GM04503 (cell line): Measurements from ENCODE around the gene MEAF6.

Experiments used
- DNase-seq: peaks from one replicate; pipeline ENCODE4 v3.0.0-alpha.2; 2012; ENCODE audit warnings: low read depth

Gene MEAF6

DNA sequence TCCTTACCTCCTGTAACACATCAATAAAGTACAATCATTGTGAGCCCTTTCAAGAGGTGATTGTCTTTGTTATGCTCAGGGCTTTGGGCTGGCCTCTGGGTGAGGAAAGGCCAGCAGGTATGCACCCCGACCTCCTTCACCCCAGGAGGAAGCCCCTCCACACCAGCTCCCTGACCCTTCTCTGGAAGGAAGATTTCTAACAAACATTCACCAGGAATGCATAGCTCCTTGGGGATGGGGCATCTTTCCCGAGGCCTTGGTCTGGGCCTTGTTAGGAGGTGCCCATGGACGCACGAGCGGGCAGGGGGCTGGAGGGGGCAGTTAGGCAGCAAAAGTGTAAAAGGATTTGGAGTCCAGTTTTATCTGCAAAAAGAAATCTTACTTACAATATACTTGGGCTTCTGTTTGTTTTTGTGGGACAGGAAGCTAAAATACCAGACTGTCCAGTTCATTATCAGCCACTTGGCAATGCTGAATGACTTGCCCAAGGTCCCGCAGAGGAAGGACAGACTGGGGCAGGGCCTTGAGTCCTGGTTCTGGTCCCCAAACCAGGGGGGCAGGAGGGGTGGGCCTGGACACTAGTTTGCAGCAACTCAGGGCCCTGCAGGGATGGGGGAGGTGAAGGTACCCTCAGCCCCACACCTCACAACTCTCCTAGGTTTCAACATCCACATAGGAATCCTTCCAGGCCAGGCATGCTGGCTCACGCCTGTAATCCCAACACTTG is 30.1 kb downstream of the MEAF6 start:
- no peak for DNase-seq

DNA sequence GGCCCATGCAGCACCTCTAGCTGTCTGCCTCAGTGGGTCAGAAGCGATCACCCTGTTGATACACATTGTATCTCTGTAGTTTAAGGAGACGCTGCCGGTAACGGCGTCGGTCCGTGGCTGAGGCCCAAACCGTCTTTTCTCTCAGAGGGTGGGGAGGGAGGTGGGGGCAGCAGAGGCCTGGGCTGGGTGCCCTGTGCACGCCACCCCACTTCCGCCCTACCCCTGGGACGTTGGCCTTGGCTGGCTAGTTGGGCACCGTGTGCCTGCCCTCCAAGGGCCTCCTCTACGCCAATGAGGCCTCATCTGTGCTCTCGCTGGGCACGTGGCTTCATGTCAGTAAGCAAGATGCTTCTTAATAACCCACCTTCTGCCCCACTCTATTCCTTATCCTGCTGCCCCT is 30.8 kb downstream of the MEAF6 start:
- DNase-seq: no peak

DNA sequence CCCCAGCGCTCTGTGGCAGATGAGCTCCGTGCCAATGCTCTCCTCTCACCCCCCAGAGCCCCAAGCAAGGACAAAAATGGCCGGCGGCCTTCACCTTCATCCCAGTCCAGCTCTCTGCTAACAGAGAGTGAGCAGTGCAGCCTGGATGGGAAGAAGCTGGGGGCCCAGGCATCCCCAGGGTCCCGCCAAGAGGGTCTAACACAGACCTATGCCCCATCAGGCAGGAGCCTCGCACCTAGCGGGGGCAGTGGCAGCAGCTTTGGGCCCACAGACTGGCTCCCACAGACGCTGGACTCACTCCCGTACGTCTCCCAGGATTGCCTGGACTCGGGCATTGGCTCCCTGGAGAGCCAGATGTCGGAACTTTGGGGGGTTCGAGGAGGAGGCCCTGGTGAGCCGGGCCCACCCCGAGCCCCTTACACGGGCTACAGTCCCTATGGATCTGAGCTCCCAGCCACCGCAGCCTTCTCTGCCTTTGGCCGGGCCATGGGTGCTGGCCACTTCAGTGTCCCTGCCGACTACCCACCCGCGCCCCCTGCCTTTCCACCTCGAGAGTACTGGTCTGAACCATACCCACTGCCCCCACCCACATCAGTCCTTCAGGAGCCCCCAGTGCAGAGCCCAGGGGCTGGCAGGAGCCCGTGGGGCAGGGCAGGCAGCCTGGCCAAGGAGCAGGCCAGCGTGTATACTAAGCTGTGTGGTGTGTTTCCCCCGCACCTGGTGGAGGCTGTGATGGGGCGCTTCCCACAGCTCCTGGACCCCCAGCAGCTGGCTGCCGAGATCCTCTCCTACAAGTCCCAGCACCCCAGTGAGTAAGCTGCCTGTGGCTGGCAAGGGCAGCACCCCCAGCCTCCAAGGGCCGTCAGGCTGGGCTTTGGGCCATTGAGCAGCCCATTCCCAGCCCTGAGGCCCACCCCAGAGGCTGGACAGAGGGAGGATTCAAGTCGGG is 31.5 kb downstream of the MEAF6 start:
- DNase-seq: no peak

DNA sequence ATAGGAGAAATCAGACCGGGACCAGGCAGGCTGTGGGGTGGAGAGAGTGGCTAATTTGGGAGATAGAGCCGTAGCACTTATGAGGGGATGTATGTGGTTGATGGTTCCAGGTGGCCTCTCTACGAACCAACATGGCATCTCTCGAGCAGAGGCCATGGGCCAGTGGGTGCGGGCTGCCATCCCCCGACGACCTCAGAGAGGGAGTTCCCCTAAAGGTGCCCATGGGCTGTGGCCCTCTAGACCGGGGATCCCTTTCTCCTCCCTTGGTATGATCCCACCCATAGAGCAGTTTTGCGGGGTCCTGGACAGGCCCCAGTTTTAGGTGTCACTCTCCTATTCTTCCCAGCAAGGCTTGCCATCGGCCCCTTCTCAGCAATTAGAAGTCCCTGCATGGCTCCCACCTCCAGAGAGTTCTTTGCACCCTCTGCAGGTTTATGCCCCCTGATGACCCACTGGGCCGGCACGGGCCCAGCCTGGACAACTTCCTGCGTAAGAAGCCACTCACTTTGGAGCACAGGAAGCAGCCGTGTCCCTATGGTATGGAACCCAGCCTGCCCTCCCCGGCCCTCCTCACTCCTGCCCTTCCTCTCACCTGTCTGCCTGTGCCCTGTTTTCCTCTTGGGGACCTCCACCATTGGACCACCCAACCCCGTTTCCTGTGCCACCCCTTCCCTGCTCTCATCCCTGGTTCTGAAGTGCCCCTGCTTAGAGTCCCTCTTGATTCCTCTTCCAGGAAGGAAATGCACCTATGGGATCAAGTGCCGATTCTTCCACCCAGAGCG is 32.4 kb downstream of the MEAF6 start:
- no peak for DNase-seq

DNA sequence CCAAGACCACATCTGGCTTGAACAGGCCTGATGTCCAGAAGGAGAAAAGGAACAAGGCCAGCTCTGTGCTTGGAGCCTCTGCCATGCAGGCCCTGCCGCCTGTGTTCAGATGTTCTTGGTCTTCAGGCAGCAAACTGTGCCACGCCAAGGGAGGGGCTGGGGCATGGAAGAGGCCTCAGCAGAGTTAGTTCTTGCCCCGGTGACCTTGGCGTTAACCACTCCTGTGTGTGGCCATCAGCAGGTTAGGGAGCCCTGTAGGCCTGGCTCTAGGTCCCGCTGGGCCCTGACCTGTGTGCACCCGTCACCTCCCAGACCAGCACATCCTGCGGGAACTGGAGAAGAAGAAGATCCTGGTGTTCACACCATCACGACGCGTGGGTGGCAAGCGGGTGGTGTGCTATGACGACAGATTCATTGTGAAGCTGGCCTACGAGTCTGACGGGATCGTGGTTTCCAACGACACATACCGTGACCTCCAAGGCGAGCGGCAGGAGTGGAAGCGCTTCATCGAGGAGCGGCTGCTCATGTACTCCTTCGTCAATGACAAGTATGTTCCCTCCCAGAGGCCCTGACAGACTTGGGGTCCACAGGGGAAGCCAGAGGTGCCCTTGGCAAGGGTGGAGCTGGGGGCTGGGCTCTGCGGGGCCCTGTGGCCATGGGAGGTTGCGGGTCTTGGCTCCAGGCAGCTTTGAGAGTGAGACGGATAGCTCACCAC is 33.1 kb downstream of the MEAF6 start:
- DNase-seq: no peak

DNA sequence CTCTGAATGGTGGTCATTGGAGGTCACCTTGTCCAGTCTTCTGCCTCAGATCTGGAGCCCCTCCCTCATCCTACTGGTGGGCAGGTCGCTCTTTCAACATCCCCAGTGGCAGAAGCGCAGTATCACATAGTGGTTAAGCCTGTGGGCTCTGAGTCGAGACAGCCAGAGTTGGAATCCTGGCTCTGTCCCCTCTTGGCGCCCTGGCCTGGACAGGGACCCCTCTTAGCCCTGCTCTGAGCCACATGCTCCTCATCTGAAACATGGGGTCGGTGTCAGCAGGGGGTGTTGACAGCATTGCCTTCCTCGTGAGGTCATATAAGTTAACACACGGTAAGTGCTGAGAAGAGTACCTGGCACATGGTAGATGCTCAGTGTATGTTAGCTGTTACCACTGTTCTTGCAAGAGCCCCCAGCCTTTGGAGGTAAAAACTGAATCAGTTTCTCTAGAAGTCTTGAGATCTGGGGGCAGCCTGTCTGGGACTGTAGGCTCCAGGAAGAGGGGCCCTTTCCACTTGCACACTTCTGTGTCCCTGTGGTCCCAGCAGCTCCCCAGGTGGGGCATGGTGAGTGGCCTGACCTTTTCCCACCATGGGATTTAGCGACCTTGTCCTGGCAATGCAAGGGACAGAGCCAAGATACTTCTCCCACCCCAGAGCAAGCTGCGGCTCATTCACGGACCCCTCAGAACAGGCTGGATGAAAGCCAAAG is 33.8 kb downstream of the MEAF6 start:
- DNase-seq: no peak

DNA sequence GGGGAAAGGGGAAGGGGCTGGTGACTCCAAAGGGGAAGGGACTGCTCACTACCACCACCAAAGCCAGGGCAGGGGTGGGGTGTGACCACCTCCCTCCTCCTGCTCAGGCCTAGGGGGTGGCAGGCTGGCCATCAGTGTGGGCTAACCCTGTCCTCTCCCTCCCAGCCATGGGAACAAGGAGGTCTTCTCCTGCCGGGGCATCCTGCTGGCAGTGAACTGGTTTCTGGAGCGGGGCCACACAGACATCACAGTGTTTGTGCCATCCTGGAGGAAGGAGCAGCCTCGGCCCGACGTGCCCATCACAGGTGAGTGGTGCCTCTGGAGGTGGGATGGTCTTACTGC is 34.5 kb downstream of the MEAF6 start:
- DNase-seq: no peak

DNA sequence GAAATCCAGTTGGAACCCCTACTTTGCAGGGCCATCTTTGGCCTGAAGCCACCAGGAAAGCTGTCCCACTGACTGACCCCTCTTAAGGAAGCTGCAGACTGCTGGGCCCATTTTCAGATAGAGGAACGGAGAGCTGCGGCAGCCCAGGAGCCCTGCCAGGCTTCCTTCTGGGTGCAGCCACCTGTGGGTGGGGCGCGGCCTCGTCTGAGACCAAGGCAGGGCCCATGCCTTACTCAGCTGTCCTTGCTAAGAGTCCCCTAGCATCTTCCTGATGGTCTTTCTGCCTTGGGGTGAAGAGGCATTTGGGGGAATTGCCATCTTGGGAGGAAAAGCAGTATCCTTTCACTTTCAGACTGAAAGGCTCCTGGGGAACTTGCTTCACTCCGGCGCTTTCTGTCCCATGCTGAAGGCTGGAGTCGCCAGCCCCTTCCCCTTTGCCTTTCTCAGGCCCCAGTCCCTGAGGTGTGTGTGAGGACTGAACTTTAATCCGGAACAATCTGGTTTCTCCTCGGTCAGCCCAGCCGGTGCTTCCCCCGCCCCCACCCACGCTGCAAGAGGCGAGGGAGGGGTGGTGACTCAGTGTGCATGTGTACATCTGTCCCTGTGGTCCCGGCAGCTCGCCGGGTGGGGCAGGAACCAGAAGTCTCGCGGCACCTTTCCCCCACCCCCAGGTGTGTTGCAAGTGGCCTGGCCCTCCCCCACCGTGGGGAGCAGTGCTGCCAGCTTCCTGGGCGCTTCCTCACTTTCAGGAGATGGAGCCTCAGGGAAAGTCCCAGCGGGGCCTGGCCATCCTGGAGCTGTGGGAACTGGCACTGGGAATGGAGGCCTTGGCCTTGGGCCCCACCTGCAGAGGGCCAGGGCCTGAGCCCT is 35.1 kb downstream of the MEAF6 start:
- no peak for DNase-seq

DNA sequence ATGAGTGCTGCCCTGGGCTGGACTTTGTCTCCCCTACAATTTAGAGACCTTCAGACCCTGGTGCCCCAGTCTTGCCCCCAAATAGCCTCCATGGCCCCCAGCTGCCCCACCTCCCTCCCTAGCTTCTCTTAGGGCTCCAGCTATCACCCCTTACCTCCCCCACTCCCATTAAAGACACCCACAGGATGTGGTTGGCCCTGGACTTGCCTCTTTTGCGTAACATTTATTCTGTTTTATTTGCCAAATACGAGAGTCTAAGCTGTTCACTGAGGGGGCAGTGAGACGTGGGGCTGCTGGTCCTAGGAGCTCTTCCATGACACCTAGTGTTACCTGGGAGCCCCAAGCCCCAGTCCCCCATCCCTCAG is 35.7 kb downstream of the MEAF6 start:
- no peak for DNase-seq

DNA sequence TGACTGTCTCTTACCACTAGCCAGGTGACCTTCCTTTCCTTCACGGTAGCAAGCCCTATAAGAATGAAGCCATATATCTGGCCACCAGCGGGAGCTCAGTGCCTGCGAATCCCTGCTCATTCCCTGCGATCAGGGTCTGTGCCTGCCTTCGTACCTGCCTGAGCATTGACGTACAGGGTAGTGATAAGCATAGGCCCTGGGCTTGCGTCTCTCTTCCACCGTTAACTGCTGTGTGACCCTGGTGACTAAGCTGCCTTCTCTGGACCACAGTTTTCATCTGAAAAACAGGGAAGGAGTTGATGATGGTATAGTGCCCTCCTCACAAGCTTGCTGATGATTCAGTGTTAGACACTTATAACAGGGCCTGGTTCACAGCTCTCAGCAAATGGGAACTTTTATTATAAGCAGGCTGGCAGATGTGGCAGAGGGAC is 36.1 kb downstream of the MEAF6 start:
- no peak for DNase-seq

DNA sequence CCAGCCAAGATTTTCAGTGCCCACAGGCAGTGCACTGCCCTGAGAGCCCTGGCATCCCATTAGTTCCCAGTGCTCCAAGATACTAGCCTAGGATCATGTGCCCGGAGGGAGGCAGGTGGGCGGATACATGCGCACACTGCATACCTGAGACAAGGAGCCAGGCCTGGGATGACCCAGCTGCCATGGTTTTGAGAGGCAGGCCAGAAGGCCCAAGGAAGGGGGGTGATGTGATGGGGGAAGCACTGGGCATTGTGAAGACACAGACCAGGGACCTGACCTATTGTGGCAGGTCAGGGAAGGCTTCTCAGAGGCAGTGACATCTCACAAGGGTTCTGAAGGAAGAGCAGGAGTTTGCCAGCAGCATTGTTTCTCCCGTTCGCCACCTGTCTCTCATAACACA is 36.6 kb downstream of the MEAF6 start:
- no peak for DNase-seq

DNA sequence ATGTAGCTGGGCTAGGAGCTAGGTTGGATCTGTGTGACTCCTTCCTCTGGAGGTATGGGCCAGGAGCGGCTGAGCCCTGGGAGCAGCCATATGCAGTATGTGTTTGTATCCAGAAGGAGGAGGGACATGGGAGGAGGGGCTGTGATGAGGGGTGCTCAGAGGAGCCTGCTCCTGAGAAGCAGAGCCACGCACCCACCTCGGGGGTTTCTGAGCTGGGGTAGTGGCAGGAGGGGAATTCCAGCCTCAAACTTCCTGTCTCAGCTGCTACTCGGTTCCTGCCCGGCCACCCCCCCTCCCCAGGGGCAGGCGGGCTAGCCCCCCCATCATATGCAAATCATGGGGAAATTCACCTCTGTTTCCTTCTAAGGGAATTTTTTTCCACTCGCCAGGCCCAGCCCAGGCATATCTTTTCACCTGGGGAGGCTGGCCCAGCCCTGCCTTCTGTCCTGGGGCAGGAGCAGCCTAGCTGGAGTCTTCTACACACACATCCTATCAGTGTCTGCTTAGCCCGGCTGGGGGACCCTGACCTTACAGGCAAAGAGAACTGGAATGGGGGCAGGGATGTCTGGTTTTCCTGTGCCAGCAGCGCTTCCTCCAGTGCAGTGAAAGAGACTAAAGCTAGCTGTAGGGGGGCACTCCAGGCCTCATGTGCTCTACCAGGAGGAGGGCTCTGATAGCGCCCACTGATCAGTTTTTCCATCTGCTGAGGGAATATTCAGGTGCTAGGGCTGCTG is 37.2 kb downstream of the MEAF6 start:
- DNase-seq: no peak

DNA sequence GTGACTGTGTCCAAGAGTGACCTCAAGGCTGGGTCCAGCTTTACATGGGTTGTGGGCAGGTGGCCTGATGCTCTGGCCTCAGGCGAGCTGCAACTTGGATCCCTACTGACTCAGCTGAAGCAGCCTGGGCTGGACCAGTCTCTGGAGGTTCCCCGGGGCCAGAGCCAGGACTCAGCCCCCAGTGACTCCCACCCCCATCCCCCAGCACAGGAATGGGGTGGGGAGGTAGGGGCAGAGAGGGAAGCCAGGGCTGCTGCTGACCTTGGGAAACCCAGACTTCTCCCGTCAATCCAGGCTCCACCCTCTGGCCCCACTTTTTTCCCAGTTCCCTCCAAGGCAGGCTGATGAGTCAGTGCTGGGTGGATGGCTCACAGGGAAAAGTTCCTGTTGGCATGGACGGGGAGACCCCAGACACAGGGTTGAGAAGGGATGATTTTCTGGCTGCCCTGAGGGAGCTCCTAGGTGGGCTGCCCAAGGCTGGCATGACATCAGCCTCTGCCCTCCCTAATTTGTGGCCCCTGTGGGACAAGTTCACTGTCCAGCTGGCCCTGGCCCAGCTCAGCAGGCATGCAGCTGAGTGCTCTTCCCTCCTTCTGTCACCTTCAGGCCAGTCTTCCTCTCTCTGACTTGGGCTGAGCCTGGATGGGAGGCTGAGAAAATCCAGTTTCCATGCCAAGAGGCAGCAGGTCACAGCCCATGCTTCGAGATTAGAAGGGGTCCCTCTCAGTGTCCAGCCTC is 37.9 kb downstream of the MEAF6 start:
- DNase-seq: no peak

DNA sequence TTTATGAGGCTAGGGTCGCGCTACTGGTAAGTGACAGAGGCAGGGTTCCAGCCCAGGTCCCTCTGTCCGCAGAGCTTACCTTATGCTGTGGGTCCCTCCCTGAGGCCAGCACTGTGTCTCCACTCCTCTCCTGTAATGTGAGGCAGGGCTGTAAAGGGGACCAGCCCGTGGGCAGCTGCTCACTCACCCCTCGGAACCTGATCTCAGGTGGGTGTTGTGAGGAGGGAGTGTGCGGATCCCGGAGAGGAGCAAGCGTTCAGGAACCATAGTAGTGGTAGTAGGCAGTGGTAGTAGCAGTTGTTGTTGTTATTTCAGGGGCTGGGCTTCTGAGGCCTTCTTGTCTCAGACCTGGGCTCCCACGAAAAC is 38.5 kb downstream of the MEAF6 start:
- no peak for DNase-seq

DNA sequence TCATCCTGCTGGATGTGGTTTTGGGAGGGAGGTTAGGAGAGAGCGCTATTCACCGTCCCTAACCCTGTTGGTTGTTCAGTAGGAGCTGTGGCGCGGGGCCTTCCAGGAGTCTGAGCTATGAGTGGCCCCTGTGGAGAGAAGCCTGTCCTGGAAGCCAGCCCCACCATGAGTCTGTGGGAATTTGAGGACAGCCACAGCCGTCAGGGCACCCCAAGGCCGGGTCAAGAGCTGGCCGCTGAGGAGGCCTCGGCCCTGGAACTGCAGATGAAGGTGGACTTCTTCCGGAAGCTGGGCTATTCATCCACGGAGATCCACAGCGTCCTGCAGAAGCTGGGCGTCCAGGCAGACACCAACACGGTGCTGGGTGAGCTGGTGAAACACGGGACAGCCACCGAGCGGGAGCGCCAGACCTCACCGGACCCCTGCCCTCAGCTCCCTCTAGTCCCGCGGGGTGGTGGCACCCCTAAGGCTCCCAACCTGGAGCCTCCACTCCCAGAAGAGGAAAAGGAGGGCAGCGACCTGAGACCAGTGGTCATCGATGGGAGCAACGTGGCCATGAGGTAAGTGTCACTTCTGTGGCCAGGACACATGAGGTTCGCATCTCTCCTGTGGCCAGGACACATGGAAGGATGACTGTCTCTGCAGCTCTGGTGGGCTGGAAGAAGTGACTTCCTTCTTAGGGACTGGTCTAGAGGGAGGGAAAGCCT is 39.0 kb downstream of the MEAF6 start:
- no peak for DNase-seq

DNA sequence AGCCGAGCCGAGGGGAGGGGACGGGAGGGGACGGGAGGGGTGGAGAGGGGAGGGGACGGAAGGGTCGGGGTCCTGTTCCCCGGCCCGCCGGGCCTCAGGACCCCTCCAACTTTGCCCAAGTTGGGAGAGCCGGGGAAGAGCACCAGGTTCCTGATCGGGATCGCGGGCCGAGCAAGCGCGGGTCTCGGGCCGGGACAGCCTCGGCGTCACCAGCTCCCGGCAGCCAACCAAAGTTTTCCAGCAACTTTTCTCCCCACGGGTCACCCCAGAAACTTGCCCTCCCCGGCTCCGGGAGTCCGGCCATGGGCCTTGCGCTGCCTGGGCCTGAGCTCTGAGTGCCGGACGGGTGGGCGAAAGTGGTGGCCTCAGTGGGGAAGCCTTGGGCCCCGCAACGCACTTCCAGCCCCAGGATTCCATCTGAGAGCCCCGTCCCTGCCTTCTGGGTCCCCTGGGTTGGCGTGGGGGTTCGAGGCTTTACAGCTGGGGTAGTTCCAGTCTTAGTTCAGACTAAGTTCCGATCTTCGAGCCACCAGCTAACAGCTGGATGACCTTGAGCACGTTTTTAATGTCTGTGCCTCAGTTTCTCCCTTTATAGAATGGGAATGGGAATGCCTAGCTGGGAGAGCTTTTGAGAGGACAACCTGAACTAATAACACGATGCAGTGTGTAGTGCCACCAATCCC is 39.7 kb downstream of the MEAF6 start:
- no peak for DNase-seq

DNA sequence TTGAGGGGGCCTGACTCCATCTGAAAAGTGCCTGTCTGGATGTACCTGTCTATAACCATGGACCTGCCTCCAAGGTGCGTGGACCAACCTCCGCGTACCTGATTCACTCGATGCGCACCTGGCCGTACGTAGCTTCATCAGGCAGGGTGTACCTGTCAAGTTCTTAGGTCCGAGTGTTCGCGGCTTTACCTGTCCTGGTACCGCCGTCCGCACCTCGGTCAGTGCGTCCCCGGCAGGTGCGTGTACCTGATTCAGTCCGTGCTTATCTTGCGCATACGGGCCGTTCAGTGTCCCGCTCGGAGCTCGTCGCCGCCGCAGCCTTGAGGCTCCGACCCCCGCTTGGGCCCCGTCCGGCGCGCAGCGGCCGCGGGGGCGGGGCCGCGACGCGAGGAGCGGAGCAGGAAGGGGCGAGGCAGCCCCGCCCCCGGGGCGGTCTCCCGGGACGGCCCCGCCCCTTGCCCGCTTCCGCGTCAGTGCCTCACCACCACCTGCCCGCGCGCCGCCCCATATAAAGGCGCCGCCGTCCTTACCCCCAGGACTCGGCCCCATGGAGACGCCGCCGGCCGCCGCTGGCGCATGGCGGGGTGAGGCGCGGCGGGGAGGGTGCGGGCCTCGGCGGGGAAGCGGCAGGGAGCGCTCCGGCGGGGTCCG is 40.4 kb downstream of the MEAF6 start, which contains the start of gene ZC3H12A:
Gene ZC3H12A, plus strand, starts transcription at position 535 of the 651 bp plus-strand sequence. CDS start 917 bp downstream, outside the sequence.
- no peak for DNase-seq
